ENCODE measurements around the gene ITCH. TPM values are rescaled to one million over a fixed set of nuclear protein-coding genes. Genes with fewer than 3 reads are reported as not detected.
A peak's percentile ranks its signal among the peaks of the same experiment; 100 is the strongest.
"Not testable (repeated sequence)": the region's sequence is repeated elsewhere in the genome, so short reads cannot be mapped to it uniquely, and the experiment has no call there.

Gene ITCH
- total RNA-seq, 1 donor from 2014 or later: 57.5 TPM

DNA sequence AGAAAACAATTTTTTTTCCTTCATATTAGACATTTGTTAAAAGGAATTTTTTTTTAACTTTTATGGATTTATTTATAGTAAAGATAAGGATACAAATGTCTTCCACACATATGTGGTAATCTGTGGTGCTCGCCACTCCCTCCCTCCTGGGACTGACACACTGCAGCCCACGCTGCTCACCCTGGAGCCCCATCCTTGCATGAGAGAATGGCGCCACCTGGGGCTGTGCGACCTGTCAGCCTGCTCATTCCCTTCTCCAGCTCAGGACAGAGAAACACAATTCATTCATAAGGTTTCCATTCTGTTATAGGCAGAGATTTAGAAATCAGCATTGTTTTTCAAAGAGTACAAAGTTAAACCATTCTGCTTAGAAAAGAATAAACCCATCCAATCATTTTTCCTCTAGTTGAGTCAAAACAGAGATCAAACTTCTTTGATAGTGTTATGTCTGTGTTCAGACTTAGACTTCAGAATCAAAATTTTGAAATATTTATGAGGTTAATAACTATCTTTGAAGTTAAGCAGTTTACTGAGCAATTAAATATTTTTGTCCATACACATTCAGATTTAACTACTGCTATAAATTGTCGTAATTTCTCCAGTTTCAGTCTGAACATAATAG, 110.3 kb downstream of the ITCH start:
- DNase-seq (no peak), ATAC-seq (peak in 1 of 2 donors; percentile 63)
- peaks cover 12% of the 10 kb centered on the region for H3K4me1 ChIP-seq
- no peaks in the 10 kb centered on the region for H3K9me3 ChIP-seq
- peaks cover 52% of the 10 kb centered on the region for H3K36me3 ChIP-seq
- H3K27ac ChIP-seq: no peak overlapping the region
- intact Hi-C loops (cut with DNase I): loop anchor here (10.0 kb wide), 1 partner anchor 159 kb away; no protein-coding TSS in a partner anchor
- TF ChIP-seq CTCF (IDR thresholded peaks at IDR 0.05): peak; percentile 20
- no peaks in the 10 kb centered on the region for H3K27me3 ChIP-seq (ENCODE audit: low read depth)
- H3K4me3 ChIP-seq: no peak overlapping the region

- TF ChIP-seq CTCF (IDR thresholded peaks at IDR 0.05): peak; percentile 64
- DNase-seq (peak; percentile 60), ATAC-seq (peak; percentile 91 to 92)
- Histone ChIP-seq H3K4me1 (peaks cover 12% of the 10 kb centered on the region), H3K4me3 (no peak overlapping the region), H3K27ac (no peak overlapping the region), H3K9me3 (no peaks in the 10 kb centered on the region), H3K36me3 (peaks cover 61% of the 10 kb centered on the region), H3K27me3 (ENCODE audit: low read depth) (no peaks in the 10 kb centered on the region)
- intact Hi-C loops (cut with DNase I): loop anchor here (10.0 kb wide), 1 partner anchor 161 kb away; no protein-coding TSS in a partner anchor
Measured at GRCh38 chr20:34475979-34476736, 113.1 kb downstream of the ITCH start.

- no peak overlapping the region for H3K4me3 ChIP-seq
- no peak overlapping the region for H3K27ac ChIP-seq
- ATAC-seq: no peak
- intact Hi-C loops (cut with DNase I): loop anchor here (10.0 kb wide), 1 partner anchor 165 kb away; no protein-coding TSS in a partner anchor
- H3K27me3 ChIP-seq (ENCODE audit: low read depth): no peaks in the 10 kb centered on the region
- no peak for TF ChIP-seq CTCF (IDR thresholded peaks at IDR 0.05)
- peaks cover 63% of the 10 kb centered on the region for H3K36me3 ChIP-seq
- DNase-seq: no peak
- H3K4me1 ChIP-seq: no peaks in the 10 kb centered on the region
- H3K9me3 ChIP-seq: no peaks in the 10 kb centered on the region
Measured at GRCh38 chr20:34479627-34480026, 116.6 kb downstream of the ITCH start.

GRCh38 chr20:34482154-34482553, 119.1 kb downstream of the ITCH start:
- H3K4me3 ChIP-seq; ATAC-seq; H3K27me3 ChIP-seq (ENCODE audit: low read depth); H3K9me3 ChIP-seq; intact Hi-C loops (cut with DNase I); H3K4me1 ChIP-seq; DNase-seq; H3K27ac ChIP-seq: not testable (repeated sequence)
- peaks cover 84% of the 10 kb centered on the region for H3K36me3 ChIP-seq

DNA sequence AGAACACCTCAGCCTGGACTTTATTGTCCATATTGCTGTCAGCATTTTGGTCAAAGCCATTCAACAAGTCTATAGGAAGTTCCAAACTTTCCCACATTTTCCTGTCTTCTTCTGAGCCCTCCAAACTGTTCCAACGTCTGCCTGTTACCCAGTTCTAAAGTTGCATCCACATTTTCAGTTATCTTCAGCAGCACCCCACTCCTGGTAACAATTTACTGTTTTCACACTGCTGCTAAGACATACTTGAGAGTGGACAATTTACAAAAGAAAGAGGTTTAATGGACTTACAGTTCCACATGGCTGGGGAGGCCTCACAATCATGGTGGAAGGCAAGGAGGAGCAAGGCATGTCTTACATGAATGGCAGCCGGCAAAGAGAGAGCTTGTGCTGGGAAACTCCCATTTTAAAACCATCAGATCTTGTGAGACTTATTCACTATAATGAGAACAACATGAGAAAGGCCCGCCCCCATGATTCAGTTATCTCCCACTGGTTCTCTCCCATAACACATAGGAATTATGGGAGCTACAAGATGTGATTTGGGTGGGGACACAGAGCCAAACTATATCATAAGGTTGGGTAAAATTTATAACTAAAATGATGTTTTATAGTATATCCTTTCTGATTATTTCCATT, 120.6 kb downstream of the ITCH start:
- H3K4me3 ChIP-seq; H3K27ac ChIP-seq; ATAC-seq; H3K27me3 ChIP-seq (ENCODE audit: low read depth); H3K9me3 ChIP-seq; H3K4me1 ChIP-seq; intact Hi-C loops (cut with DNase I); DNase-seq: not testable (repeated sequence)
- H3K36me3 ChIP-seq: peaks cover 85% of the 10 kb centered on the region

GRCh38 chr20:34485068-34485634, 122.1 kb downstream of the ITCH start:
- no peak overlapping the region for H3K4me3 ChIP-seq
- peaks cover 88% of the 10 kb centered on the region for H3K36me3 ChIP-seq
- no peaks in the 10 kb centered on the region for H3K9me3 ChIP-seq
- ATAC-seq: no peak
- TF ChIP-seq CTCF (IDR thresholded peaks at IDR 0.05): no peak
- no peak overlapping the region for H3K27ac ChIP-seq
- H3K27me3 ChIP-seq (ENCODE audit: low read depth): no peaks in the 10 kb centered on the region
- no peaks in the 10 kb centered on the region for H3K4me1 ChIP-seq
- DNase-seq: no peak
- intact Hi-C loops (cut with DNase I): no loop called here

Data from lower lobe of right lung (tissue), 2 donors.